KMS-11 (cell line): ENCODE results near the gene CFHR4.

Experiments
- H2AFZ ChIP-seq: fragments of 200-600 bp; sonication (generic); 2 replicates; pipeline ENCODE4 v1.6.1; 2016; ENCODE audit warnings: antibody characterized with exemption, mixed run types, low read depth
- H3K27ac ChIP-seq: fragments of 200-600 bp; sonication (generic); 2 replicates; pipeline ENCODE4 v1.6.1; 2016; ENCODE audit warnings: mild to moderate bottlenecking, mixed run types
- H3K27me3 ChIP-seq: fragments of 200-600 bp; sonication (generic); 2 replicates; pipeline ENCODE4 v1.6.1; 2017; ENCODE audit warnings: mild to moderate bottlenecking, low read depth, mixed run types, moderate library complexity; ENCODE audit not compliant: insufficient read depth
- H3K36me3 ChIP-seq: fragments of 200-600 bp; sonication (generic); 2 replicates; pipeline ENCODE4 v1.6.1; 2017; ENCODE audit warnings: mild to moderate bottlenecking, mixed run types; ENCODE audit not compliant: insufficient read depth
- H3K4me1 ChIP-seq: fragments of 200-600 bp; sonication (generic); 2 replicates; pipeline ENCODE4 v1.6.1; 2016; ENCODE audit warnings: mild to moderate bottlenecking, low read depth, mixed run types; ENCODE audit not compliant: poor library complexity, severe bottlenecking
- H3K4me2 ChIP-seq: fragments of 200-600 bp; sonication (generic); 2 replicates; pipeline ENCODE4 v1.7.0; 2016; ENCODE audit warnings: mild to moderate bottlenecking, mixed run types
- H3K4me3 ChIP-seq: fragments of 200-600 bp; sonication (generic); IDR thresholded peaks from 2 replicates; pipeline ENCODE4 v1.6.1; 2017; ENCODE audit warnings: low read depth, low read length, mixed read lengths; ENCODE audit not compliant: insufficient read depth
- H3K79me2 ChIP-seq: fragments of 200-600 bp; sonication (generic); 2 replicates; pipeline ENCODE4 v1.6.1; 2016; ENCODE audit warnings: low read depth, mixed run types; ENCODE audit not compliant: insufficient read depth
- H3K9ac ChIP-seq: fragments of 200-600 bp; sonication (generic); 2 replicates; pipeline ENCODE4 v1.6.1; 2016; ENCODE audit warnings: mild to moderate bottlenecking, mixed run types
- H4K20me1 ChIP-seq: fragments of 200-600 bp; sonication (generic); 2 replicates; pipeline ENCODE4 v1.6.1; 2016; ENCODE audit warnings: mild to moderate bottlenecking, mixed run types; ENCODE audit not compliant: insufficient read depth
- CTCF ChIP-seq: fragments of 200-600 bp; sonication (generic); conservative IDR thresholded peaks from 2 replicates; pipeline ENCODE4 v1.6.1; 2017; ENCODE audit warnings: low read depth, mild to moderate bottlenecking, antibody characterized with exemption, low read length, moderate library complexity, mixed read lengths

The CFHR4 gene

GRCh38 chr1:196860323-196860884, 27.4 kb upstream of the CFHR4 start:
- Histone ChIP-seq H2AFZ (no peak overlapping the region), H3K79me2 (no peaks in the 10 kb centered on the region), H3K4me2 (no peak overlapping the region), H3K27me3 (no peaks in the 10 kb centered on the region), H3K36me3 (no peaks in the 10 kb centered on the region), H3K4me3 (no peak overlapping the region), H3K4me1 (no peaks in the 10 kb centered on the region), H3K9ac (no peak overlapping the region), H4K20me1 (no peaks in the 10 kb centered on the region), H3K27ac (no peak overlapping the region)
- no peak for TF ChIP-seq CTCF

GRCh38 chr1:196861429-196861828, 26.4 kb upstream of the CFHR4 start:
- H3K4me2 ChIP-seq = no peak overlapping the region
- no peaks in the 10 kb centered on the region for H3K27me3 ChIP-seq
- no peaks in the 10 kb centered on the region for H3K36me3 ChIP-seq
- no peaks in the 10 kb centered on the region for H3K4me1 ChIP-seq
- no peak overlapping the region for H2AFZ ChIP-seq
- no peak overlapping the region for H3K9ac ChIP-seq
- no peaks in the 10 kb centered on the region for H3K79me2 ChIP-seq
- no peak overlapping the region for H3K4me3 ChIP-seq
- no peak for TF ChIP-seq CTCF
- no peaks in the 10 kb centered on the region for H4K20me1 ChIP-seq
- no peak overlapping the region for H3K27ac ChIP-seq

- no peak overlapping the region for H3K4me2 ChIP-seq
- no peak overlapping the region for H3K9ac ChIP-seq
- H3K36me3 ChIP-seq = no peaks in the 10 kb centered on the region
- H3K79me2 ChIP-seq = no peaks in the 10 kb centered on the region
- H3K27me3 ChIP-seq = no peaks in the 10 kb centered on the region
- TF ChIP-seq CTCF = no peak
- H4K20me1 ChIP-seq = no peaks in the 10 kb centered on the region
- no peak overlapping the region for H3K27ac ChIP-seq
- no peak overlapping the region for H2AFZ ChIP-seq
- no peak overlapping the region for H3K4me3 ChIP-seq
- H3K4me1 ChIP-seq = no peaks in the 10 kb centered on the region
Measured at GRCh38 chr1:196866974-196867373, 20.9 kb upstream of the CFHR4 start.

GRCh38 chr1:196873385-196873784, 14.5 kb upstream of the CFHR4 start:
- Histone ChIP-seq H3K79me2 (no peaks in the 10 kb centered on the region), H3K4me3 (no peak overlapping the region), H3K27me3 (no peaks in the 10 kb centered on the region), H3K36me3 (no peaks in the 10 kb centered on the region), H3K4me1 (no peaks in the 10 kb centered on the region), H4K20me1 (no peaks in the 10 kb centered on the region), H3K27ac (no peak overlapping the region), H3K9ac (no peak overlapping the region), H2AFZ (no peak overlapping the region), H3K4me2 (no peak overlapping the region)
- TF ChIP-seq CTCF = no peak
